NB4 (cell line): ENCODE measurements around the gene KCMF1.

ENCODE experiments used
- CTCF ChIP-seq: IDR thresholded peaks from one replicate; pipeline ENCODE4 v1.5.1; 2012; ENCODE audit warnings: low read depth, low read length
- POLR2A ChIP-seq: IDR thresholded peaks from 2 replicates; pipeline ENCODE4 v1.6.1; 2011; ENCODE audit warnings: mild to moderate bottlenecking; ENCODE audit not compliant: insufficient read length; ENCODE audit errors: extremely low read depth

DNA sequence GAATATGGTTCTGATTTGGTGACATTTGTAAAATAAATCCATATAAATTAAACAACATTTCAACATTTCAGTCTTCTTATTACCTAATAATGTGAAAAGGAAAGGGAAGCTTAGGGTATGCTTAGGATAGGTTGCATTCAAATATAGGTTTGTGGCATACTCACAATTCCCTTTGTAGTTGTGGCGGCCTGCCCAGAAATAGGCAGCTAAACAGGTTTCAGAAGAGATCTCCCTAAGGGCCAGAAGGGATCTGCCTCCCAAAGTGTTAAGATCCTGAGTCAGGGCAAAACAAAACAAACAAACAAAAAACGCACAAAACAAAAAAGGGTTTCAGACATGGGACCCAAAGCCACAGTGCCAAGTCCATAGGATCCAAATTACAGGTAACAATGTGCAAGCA, 120.9 kb downstream of the KCMF1 start:
- TF ChIP-seq CTCF: no peak
- TF ChIP-seq POLR2A: no peak
